A673 (cell line): ENCODE measurements around the gene SP2. TPM values are rescaled to one million over a fixed set of nuclear protein-coding genes. Genes with fewer than 3 reads are reported as not detected.

Experiments
- BruUV-seq: library from RNA; stranded (reverse); fragments of 400-500 nt; replicated peaks from 2 replicates; lab custom pipeline; 2021; lab: Mats Ljungman, UMichigan
- CTCF ChIA-PET: fragments of 300-600 bp; sonication (Branson Sonifier 250); formaldehyde crosslinking; loops from one replicate; lab custom pipeline; 2022; ENCODE audit warnings: antibody characterized with exemption; lab: Charles Lee
- POLR2A ChIA-PET: fragments of 300-600 bp; sonication (Branson Sonifier 250); formaldehyde crosslinking; loops from one replicate; lab custom pipeline; 2022; ENCODE audit warnings: antibody characterized with exemption; ENCODE audit not compliant: low non-redundant PET; lab: Charles Lee
- DNase-seq: peaks from one replicate; pipeline ENCODE4 v3.0.0-alpha.2; 2015; ENCODE audit warnings: low spot score
- H3K27ac ChIP-seq: fragments of 200-600 bp; sonication (generic); 2 replicates; pipeline ENCODE4 v1.5.1; 2016; ENCODE audit warnings: mixed run types, low read depth, mild to moderate bottlenecking, mixed read lengths, antibody characterized with exemption, low read length; ENCODE audit not compliant: poor library complexity, severe bottlenecking
- H3K27me3 ChIP-seq: fragments of 200-600 bp; sonication (generic); replicated peaks from 2 replicates; pipeline ENCODE4 v1.6.1; 2017; ENCODE audit warnings: mixed run types, low read depth, mild to moderate bottlenecking, mixed read lengths, antibody characterized with exemption, low read length; ENCODE audit not compliant: insufficient read depth, poor library complexity
- H3K36me3 ChIP-seq: fragments of 200-600 bp; sonication (generic); 2 replicates; pipeline ENCODE4 v1.6.1; 2016; ENCODE audit warnings: mixed run types, mild to moderate bottlenecking, mixed read lengths, antibody characterized with exemption, low read length; ENCODE audit not compliant: insufficient read depth, poor library complexity, severe bottlenecking
- H3K4me1 ChIP-seq: fragments of 200-600 bp; sonication (generic); 2 replicates; pipeline ENCODE4 v1.6.1; 2017; ENCODE audit warnings: mixed run types, mild to moderate bottlenecking, mixed read lengths, antibody characterized with exemption, low read length; ENCODE audit not compliant: insufficient read depth, poor library complexity, severe bottlenecking
- H3K4me3 ChIP-seq: fragments of 200-600 bp; sonication (generic); 2 replicates; pipeline ENCODE4 v1.5.1; 2016; ENCODE audit warnings: low read depth, mixed run types, mild to moderate bottlenecking, mixed read lengths, low read length; ENCODE audit not compliant: poor library complexity, severe bottlenecking
- H3K9me3 ChIP-seq: fragments of 200-600 bp; sonication (generic); 2 replicates; pipeline ENCODE4 v1.6.1; 2016; ENCODE audit warnings: mixed run types, low read depth, mild to moderate bottlenecking, mixed read lengths, antibody characterized with exemption, low read length; ENCODE audit not compliant: poor library complexity, severe bottlenecking
- EZH2 ChIP-seq: fragments of 200-600 bp; sonication (generic); IDR thresholded peaks from 2 replicates; pipeline ENCODE4 v1.6.1; 2017; ENCODE audit warnings: borderline replicate concordance, low read depth, mild to moderate bottlenecking, mixed read lengths, antibody characterized with exemption, low read length; ENCODE audit not compliant: poor library complexity, severe bottlenecking
- intact Hi-C: fragments of 100-400 bp; cut with micrococcal nuclease; formaldehyde crosslinking; loops from one replicate; pipeline ENCODE4 v1.10.0; 2022; ENCODE audit not compliant: unreplicated experiment
- total RNA-seq: library from RNA; stranded (reverse); gene quantifications from 2 replicates; pipeline ENCODE4 v1.2.3, GENCODE V29; 2021
- TF ChIP-seq, protein P1 (sequence below): fragments of 300-800, 200-600 bp; sonication (generic); conservative IDR thresholded peaks from 2 replicates; pipeline ENCODE4 v1.5.1; 2017; ENCODE audit warnings: low read depth, mild to moderate bottlenecking, antibody characterized with exemption, low read length, moderate library complexity, mixed read lengths

SP2 gene
- total RNA-seq, 1 experiment from 2014 or later = 19.5 TPM

DNA sequence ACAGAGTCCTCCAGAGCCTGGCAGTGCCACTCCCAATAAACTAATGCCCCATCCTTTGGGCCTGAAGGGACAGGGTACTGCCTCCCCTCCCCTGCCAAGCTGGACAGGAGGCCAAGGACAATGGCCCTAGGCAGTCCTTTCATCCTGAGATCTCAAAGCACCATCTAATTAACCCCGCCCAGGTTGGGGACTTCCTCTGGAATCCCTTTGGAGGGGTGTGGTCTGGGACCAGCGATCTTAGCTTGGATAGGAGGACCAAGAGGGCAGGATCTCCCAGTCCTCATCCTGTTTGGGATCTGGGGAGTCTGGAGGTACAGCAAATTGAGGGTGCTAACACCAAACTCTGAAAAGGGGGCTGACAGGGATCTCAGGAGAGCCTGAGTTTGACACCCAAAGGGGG lies 26.9 kb upstream of the SP2 start:
- BruUV-seq = no TSS peak
- Histone ChIP-seq H3K4me1 (peaks cover 10% of the 10 kb centered on the region), H3K9me3 (no peaks in the 10 kb centered on the region), H3K27me3 (peaks cover under 1% of the 10 kb centered on the region), H3K4me3 (no peak overlapping the region), H3K27ac (no peak overlapping the region), H3K36me3 (no peaks in the 10 kb centered on the region)
- CTCF ChIA-PET = interaction anchor here (0.5 kb wide), 1 partner anchor 47 kb away, joined by 3 read pairs; the partner anchor contains the start of gene OSBPL7
- POLR2A ChIA-PET = no interaction called here
- intact Hi-C loops = no loop called here
- TF ChIP-seq, protein P1, sequence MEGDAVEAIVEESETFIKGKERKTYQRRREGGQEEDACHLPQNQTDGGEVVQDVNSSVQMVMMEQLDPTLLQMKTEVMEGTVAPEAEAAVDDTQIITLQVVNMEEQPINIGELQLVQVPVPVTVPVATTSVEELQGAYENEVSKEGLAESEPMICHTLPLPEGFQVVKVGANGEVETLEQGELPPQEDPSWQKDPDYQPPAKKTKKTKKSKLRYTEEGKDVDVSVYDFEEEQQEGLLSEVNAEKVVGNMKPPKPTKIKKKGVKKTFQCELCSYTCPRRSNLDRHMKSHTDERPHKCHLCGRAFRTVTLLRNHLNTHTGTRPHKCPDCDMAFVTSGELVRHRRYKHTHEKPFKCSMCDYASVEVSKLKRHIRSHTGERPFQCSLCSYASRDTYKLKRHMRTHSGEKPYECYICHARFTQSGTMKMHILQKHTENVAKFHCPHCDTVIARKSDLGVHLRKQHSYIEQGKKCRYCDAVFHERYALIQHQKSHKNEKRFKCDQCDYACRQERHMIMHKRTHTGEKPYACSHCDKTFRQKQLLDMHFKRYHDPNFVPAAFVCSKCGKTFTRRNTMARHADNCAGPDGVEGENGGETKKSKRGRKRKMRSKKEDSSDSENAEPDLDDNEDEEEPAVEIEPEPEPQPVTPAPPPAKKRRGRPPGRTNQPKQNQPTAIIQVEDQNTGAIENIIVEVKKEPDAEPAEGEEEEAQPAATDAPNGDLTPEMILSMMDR = no peak
- TF ChIP-seq EZH2 = no peak
- no peak for DNase-seq

DNA sequence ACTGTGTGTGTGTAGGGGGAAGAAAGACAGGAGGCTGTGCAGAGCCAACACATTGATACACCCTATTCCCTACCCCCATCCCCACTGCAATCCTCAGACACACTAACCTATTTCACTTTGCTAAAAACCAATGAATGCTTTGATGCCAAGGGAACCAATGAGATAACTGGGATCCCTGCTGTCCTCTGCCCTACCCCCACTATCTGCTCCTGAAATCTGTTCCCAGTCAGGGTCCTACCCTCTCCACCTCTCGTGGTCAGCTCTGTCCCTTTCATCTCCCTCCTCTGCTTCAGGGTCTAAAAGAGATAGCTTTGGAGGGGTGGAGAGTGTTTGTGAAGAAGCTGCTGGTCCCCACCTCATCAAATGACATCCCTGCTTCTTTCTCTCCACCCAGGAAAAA lies 26.0 kb upstream of the SP2 start:
- Histone ChIP-seq H3K4me3 (no peak overlapping the region), H3K27me3 (peaks cover 3% of the 10 kb centered on the region), H3K27ac (no peak overlapping the region), H3K9me3 (no peaks in the 10 kb centered on the region), H3K4me1 (peaks cover 5% of the 10 kb centered on the region), H3K36me3 (no peaks in the 10 kb centered on the region)
- BruUV-seq = no TSS peak
- TF ChIP-seq, protein P1 = no peak
- ChIA-PET POLR2A (interaction anchor here (0.7 kb wide), 1 partner anchor 17 kb away, joined by 3 read pairs; no protein-coding TSS in a partner anchor), CTCF (no interaction called here)
- DNase-seq = no peak
- intact Hi-C loops = no loop called here

DNA sequence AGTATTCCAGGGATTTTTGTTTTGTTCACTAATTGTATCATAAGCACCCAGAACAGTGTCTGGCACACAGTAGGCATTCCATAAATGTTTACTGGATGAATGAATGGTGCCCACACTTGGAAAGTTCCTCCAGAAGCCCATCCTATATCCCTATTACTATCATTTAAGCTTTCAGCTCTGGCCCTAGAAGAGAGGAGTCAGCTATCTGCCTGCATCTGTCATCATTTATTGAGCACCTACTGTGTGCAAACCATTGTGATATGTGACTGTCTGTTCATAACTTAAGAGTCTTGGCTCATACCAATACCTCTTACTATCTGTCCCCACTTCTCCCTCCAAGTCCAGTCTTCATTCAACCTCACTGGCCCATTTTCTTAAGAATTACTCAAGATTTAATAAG lies 25.0 kb upstream of the SP2 start:
- Histone ChIP-seq H3K9me3 (no peaks in the 10 kb centered on the region), H3K27ac (no peak overlapping the region), H3K4me3 (no peak overlapping the region), H3K4me1 (no peaks in the 10 kb centered on the region), H3K27me3 (peaks cover 3% of the 10 kb centered on the region), H3K36me3 (no peaks in the 10 kb centered on the region)
- ChIA-PET CTCF (no interaction called here), POLR2A (no interaction called here)
- intact Hi-C loops = no loop called here
- no TSS peak for BruUV-seq
- no peak for TF ChIP-seq EZH2
- TF ChIP-seq, protein P1 = no peak
- DNase-seq = no peak
